ENCODE measurements around the gene ZBP1.

The ZBP1 gene

GRCh38 chr20:57558614-57559288 lies 61.5 kb downstream of the ZBP1 start:
- DNase-seq (ENCODE audit: low spot score): no peak

- DNase-seq (ENCODE audit: low spot score): no peak
Measured at GRCh38 chr20:57557926-57558613, 62.2 kb downstream of the ZBP1 start.

- no peak for DNase-seq (ENCODE audit: low spot score)
Measured at GRCh38 chr20:57556980-57557274, 63.3 kb downstream of the ZBP1 start.

GRCh38 chr20:57555457-57556184 lies 64.6 kb downstream of the ZBP1 start:
- no peak for DNase-seq (ENCODE audit: low spot score)

Measured in Ammon's horn (tissue), 1 donor.